ENCODE data around the gene FSD1.

DNA sequence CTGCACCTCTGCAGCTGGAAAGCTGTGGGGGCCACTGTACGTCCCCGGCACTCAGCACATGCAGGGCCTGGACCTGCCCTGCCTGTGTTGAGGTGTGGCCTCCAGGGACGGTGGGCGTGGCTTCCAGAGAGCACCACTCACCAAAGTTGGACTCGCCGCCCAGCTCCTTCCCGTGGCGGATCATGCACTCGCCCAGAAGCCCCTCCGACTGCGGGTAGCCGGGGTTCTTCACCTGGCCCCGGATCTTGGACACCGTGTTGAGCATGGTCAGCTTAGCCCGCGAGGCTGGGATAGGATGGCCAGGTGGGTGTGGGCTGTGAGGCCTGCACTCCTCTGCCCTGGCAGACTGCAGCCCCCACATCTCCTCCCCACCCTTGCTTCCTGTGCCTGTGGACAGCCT lies 60.9 kb downstream of the FSD1 start:
- no peak for TF ChIP-seq CTCF (IDR thresholded peaks at IDR 0.05 in 4 of 5, conservative IDR thresholded peaks at IDR 0.05 in 1 of 5)
- TF ChIP-seq POLR2A (IDR thresholded peaks at IDR 0.05), result no peak
